ENCODE results near the gene RIPOR2.
A peak's percentile ranks its signal among the peaks of the same experiment; 100 is the strongest.

The RIPOR2 gene

GRCh38 chr6:24859132-24859531, 76.6 kb downstream of the RIPOR2 start:
- H3K4me3 Mint-ChIP-seq, result peak overlapping the region in 1 of 2 donors; percentile 35
- H3K27me3 Mint-ChIP-seq, result no peaks in the 10 kb centered on the region
- peaks cover 55 to 84% of the 10 kb centered on the region in 2 donors for H3K4me1 Mint-ChIP-seq
- no peaks in the 10 kb centered on the region for H3K9me3 Mint-ChIP-seq
- H3K36me3 Mint-ChIP-seq, result peaks cover 28 to 29% of the 10 kb centered on the region in 2 donors
- no peak for DNase-seq
- no peak for ATAC-seq (replicated peaks)
- peak overlapping the region; percentile 0 for H3K27ac Mint-ChIP-seq

- Mint-ChIP-seq H3K9me3 (no peaks in the 10 kb centered on the region), H3K4me1 (peaks cover 55 to 87% of the 10 kb centered on the region in 2 donors), H3K27ac (peak overlapping the region; percentile 92), H3K36me3 (peaks cover 32% of the 10 kb centered on the region in 2 donors), H3K4me3 (peak overlapping the region; percentile 60 to 76), H3K27me3 (no peaks in the 10 kb centered on the region)
- ATAC-seq (replicated peaks) (peak; percentile 84 to 94), DNase-seq (peak; percentile 57)
Measured at GRCh38 chr6:24858177-24858653, 77.5 kb downstream of the RIPOR2 start.

- Mint-ChIP-seq H3K4me3 (peak overlapping the region in 1 of 2 donors; percentile 1), H3K9me3 (no peaks in the 10 kb centered on the region), H3K4me1 (peaks cover 52 to 75% of the 10 kb centered on the region in 2 donors), H3K27me3 (no peaks in the 10 kb centered on the region), H3K27ac (peak overlapping the region; percentile 32), H3K36me3 (peaks cover 37 to 40% of the 10 kb centered on the region in 2 donors)
- no peak for DNase-seq
- ATAC-seq (replicated peaks), result no peak
Measured at GRCh38 chr6:24856901-24857670, 78.7 kb downstream of the RIPOR2 start.

- H3K4me1 Mint-ChIP-seq, result peaks cover 51 to 74% of the 10 kb centered on the region in 2 donors
- peak overlapping the region; percentile 48 to 72 for H3K4me3 Mint-ChIP-seq
- H3K27ac Mint-ChIP-seq, result peak overlapping the region; percentile 91
- peaks cover 37 to 43% of the 10 kb centered on the region in 2 donors for H3K36me3 Mint-ChIP-seq
- H3K27me3 Mint-ChIP-seq, result no peaks in the 10 kb centered on the region
- no peaks in the 10 kb centered on the region for H3K9me3 Mint-ChIP-seq
- no peak for DNase-seq
- no peak for ATAC-seq (replicated peaks)
Measured at GRCh38 chr6:24856246-24856599, 79.5 kb downstream of the RIPOR2 start.

GRCh38 chr6:24855395-24856245, 80.1 kb downstream of the RIPOR2 start:
- Mint-ChIP-seq H3K27me3 (no peaks in the 10 kb centered on the region), H3K36me3 (peaks cover 40 to 41% of the 10 kb centered on the region in 2 donors), H3K9me3 (no peaks in the 10 kb centered on the region), H3K27ac (peak overlapping the region; percentile 91), H3K4me1 (peaks cover 47 to 74% of the 10 kb centered on the region in 2 donors), H3K4me3 (peak overlapping the region; percentile 48 to 72)
- ATAC-seq (replicated peaks), result peak; percentile 25 to 26
- peak; percentile 56 for DNase-seq

GRCh38 chr6:24854077-24854666, 81.6 kb downstream of the RIPOR2 start:
- Mint-ChIP-seq H3K4me1 (peaks cover 37 to 66% of the 10 kb centered on the region in 2 donors), H3K9me3 (no peaks in the 10 kb centered on the region), H3K27me3 (no peaks in the 10 kb centered on the region), H3K36me3 (peaks cover 35 to 37% of the 10 kb centered on the region in 2 donors), H3K4me3 (peak overlapping the region in 1 of 2 donors; percentile 28), H3K27ac (peak overlapping the region; percentile 90)
- ATAC-seq (replicated peaks) (peak in 1 of 2 donors; percentile 12), DNase-seq (no peak)

GRCh38 chr6:24851086-24851485, 84.7 kb downstream of the RIPOR2 start:
- H3K4me1 Mint-ChIP-seq, result peaks cover 14 to 46% of the 10 kb centered on the region in 2 donors
- H3K4me3 Mint-ChIP-seq, result peak overlapping the region in 1 of 2 donors; percentile 39
- H3K36me3 Mint-ChIP-seq, result peaks cover 32 to 46% of the 10 kb centered on the region in 2 donors

GRCh38 chr6:24849713-24850112, 86.0 kb downstream of the RIPOR2 start:
- H3K4me1 Mint-ChIP-seq, result peaks cover 14 to 49% of the 10 kb centered on the region in 2 donors
- peaks cover 35 to 56% of the 10 kb centered on the region in 2 donors for H3K36me3 Mint-ChIP-seq
- DNase-seq, result no peak

More at GRCh38 chr6:24851086-24851485, 84.7 kb downstream of the RIPOR2 start:
- peak overlapping the region; percentile 89 for H3K27ac Mint-ChIP-seq
- ATAC-seq (replicated peaks) (peak; percentile 89), DNase-seq (no peak)
- no peaks in the 10 kb centered on the region for H3K9me3 Mint-ChIP-seq
- H3K27me3 Mint-ChIP-seq, result no peaks in the 10 kb centered on the region

GRCh38 chr6:24848461-24848860, 87.3 kb downstream of the RIPOR2 start:
- Mint-ChIP-seq H3K36me3 (peaks cover 31 to 52% of the 10 kb centered on the region in 2 donors), H3K9me3 (no peaks in the 10 kb centered on the region), H3K27ac (no peak overlapping the region), H3K27me3 (no peaks in the 10 kb centered on the region), H3K4me3 (no peak overlapping the region), H3K4me1 (peaks cover 13 to 39% of the 10 kb centered on the region in 2 donors)
- DNase-seq, result no peak
- no peak for ATAC-seq (replicated peaks)

More at GRCh38 chr6:24849713-24850112, 86.0 kb downstream of the RIPOR2 start:
- Mint-ChIP-seq H3K4me3 (no peak overlapping the region), H3K27me3 (no peaks in the 10 kb centered on the region), H3K9me3 (no peaks in the 10 kb centered on the region), H3K27ac (peak overlapping the region; percentile 82)
- no peak for ATAC-seq (replicated peaks)

GRCh38 chr6:24847402-24847801, 88.4 kb downstream of the RIPOR2 start:
- Mint-ChIP-seq H3K36me3 (peaks cover 33 to 54% of the 10 kb centered on the region in 2 donors), H3K9me3 (no peaks in the 10 kb centered on the region), H3K4me1 (peaks cover 12 to 49% of the 10 kb centered on the region in 2 donors), H3K27ac (peak overlapping the region; percentile 0), H3K27me3 (no peaks in the 10 kb centered on the region), H3K4me3 (no peak overlapping the region)
- ATAC-seq (replicated peaks), result no peak
- DNase-seq, result no peak

- H3K27ac Mint-ChIP-seq, result peak overlapping the region; percentile 68
- H3K4me3 Mint-ChIP-seq, result no peak overlapping the region
- peaks cover 32 to 55% of the 10 kb centered on the region in 2 donors for H3K36me3 Mint-ChIP-seq
- H3K27me3 Mint-ChIP-seq, result no peaks in the 10 kb centered on the region
- no peaks in the 10 kb centered on the region for H3K9me3 Mint-ChIP-seq
- no peak for ATAC-seq (replicated peaks)
- DNase-seq, result no peak
- H3K4me1 Mint-ChIP-seq, result peaks cover 11 to 42% of the 10 kb centered on the region in 2 donors
Measured at GRCh38 chr6:24845578-24845977, 90.2 kb downstream of the RIPOR2 start.

- Mint-ChIP-seq H3K36me3 (peaks cover 32 to 54% of the 10 kb centered on the region in 2 donors), H3K27me3 (no peaks in the 10 kb centered on the region), H3K4me1 (peaks cover 11 to 45% of the 10 kb centered on the region in 2 donors), H3K27ac (peak overlapping the region; percentile 88), H3K9me3 (no peaks in the 10 kb centered on the region), H3K4me3 (no peak overlapping the region)
- ATAC-seq (replicated peaks) (peak in 1 of 2 donors; percentile 54), DNase-seq (no peak)
Measured at GRCh38 chr6:24844903-24845302, 90.9 kb downstream of the RIPOR2 start.

- no peak for ATAC-seq (replicated peaks)
- no peak for DNase-seq
- H3K4me1 Mint-ChIP-seq, result peaks cover 12 to 46% of the 10 kb centered on the region in 2 donors
- peaks cover 25 to 48% of the 10 kb centered on the region in 2 donors for H3K36me3 Mint-ChIP-seq
- H3K4me3 Mint-ChIP-seq, result no peak overlapping the region
- H3K27ac Mint-ChIP-seq, result peak overlapping the region; percentile 51
- H3K9me3 Mint-ChIP-seq, result no peaks in the 10 kb centered on the region
- H3K27me3 Mint-ChIP-seq, result no peaks in the 10 kb centered on the region
Measured at GRCh38 chr6:24844061-24844460, 91.7 kb downstream of the RIPOR2 start.

- H3K27me3 Mint-ChIP-seq, result no peaks in the 10 kb centered on the region
- H3K4me3 Mint-ChIP-seq, result no peak overlapping the region
- H3K9me3 Mint-ChIP-seq, result no peaks in the 10 kb centered on the region
- H3K4me1 Mint-ChIP-seq, result peaks cover 10 to 31% of the 10 kb centered on the region in 2 donors
- peaks cover 19 to 31% of the 10 kb centered on the region in 2 donors for H3K36me3 Mint-ChIP-seq
- DNase-seq (no peak), ATAC-seq (replicated peaks) (no peak)
- H3K27ac Mint-ChIP-seq, result peak overlapping the region; percentile 56
Measured at GRCh38 chr6:24840187-24840586, 95.6 kb downstream of the RIPOR2 start.
